Neuronal stem cell (in vitro differentiated cells): ENCODE results near the gene FAM9C.

Source experiments
- DNase-seq: peaks from one replicate; pipeline ENCODE4 v3.0.0-alpha.2; 2013; ENCODE audit warnings: low spot score
- H2AFZ ChIP-seq: one replicate; pipeline ENCODE4 v1.6.1; 2013; ENCODE audit warnings: mild to moderate bottlenecking, low read length, inconsistent platforms
- H2AK5ac ChIP-seq: 2 replicates; pipeline ENCODE4 v1.6.1; 2013; ENCODE audit warnings: low read depth, mild to moderate bottlenecking, inconsistent platforms, low read length, moderate library complexity, mixed read lengths
- H2BK120ac ChIP-seq: 2 replicates; pipeline ENCODE4 v1.6.1; 2013; ENCODE audit warnings: low read depth, mild to moderate bottlenecking, inconsistent platforms, low read length, moderate library complexity, mixed read lengths
- H2BK12ac ChIP-seq: one replicate; pipeline ENCODE4 v1.6.1; 2013; ENCODE audit warnings: low read length, inconsistent platforms
- H2BK15ac ChIP-seq: 2 replicates; pipeline ENCODE4 v1.6.1; 2013; ENCODE audit warnings: mild to moderate bottlenecking, low read length, inconsistent platforms, mixed read lengths
- H2BK5ac ChIP-seq: one replicate; pipeline ENCODE4 v1.6.1; 2013; ENCODE audit warnings: inconsistent platforms, mild to moderate bottlenecking, low read length, moderate library complexity
- H3K14ac ChIP-seq: one replicate; pipeline ENCODE4 v1.6.1; 2013; ENCODE audit warnings: low read length, inconsistent platforms
- H3K18ac ChIP-seq: 2 replicates; pipeline ENCODE4 v1.6.1; 2013; ENCODE audit warnings: low read length, inconsistent platforms
- H3K23ac ChIP-seq: 2 replicates; pipeline ENCODE4 v1.6.1; 2013; ENCODE audit warnings: low read depth, mild to moderate bottlenecking, mixed read lengths, low read length, inconsistent platforms; ENCODE audit not compliant: poor library complexity
- H3K27ac ChIP-seq: replicated peaks from 3 replicates; pipeline ENCODE4 v1.5.1; 2013; ENCODE audit warnings: low read length, inconsistent platforms
- H3K27me3 ChIP-seq, 3 experiments: 2 replicates each; pipeline ENCODE4 v1.6.1; 2013; ENCODE audit warnings: low read length in 3 of 3, mild to moderate bottlenecking in 2 of 3, inconsistent platforms in 1 of 3, low read depth in 1 of 3, mixed read lengths in 1 of 3, moderate library complexity in 1 of 3; ENCODE audit not compliant: control insufficient read depth in 3 of 3, insufficient read depth in 3 of 3
- H3K36me3 ChIP-seq, 2 donors: replicated peaks in 1 of 2; 2 replicates each; pipeline ENCODE4 v1.6.1; 2013; ENCODE audit warnings: low read length in 2 of 2; ENCODE audit not compliant: control insufficient read depth in 2 of 2, insufficient read depth in 2 of 2
- H3K4ac ChIP-seq: 2 replicates; pipeline ENCODE4 v1.6.1; 2013; ENCODE audit warnings: inconsistent platforms, mild to moderate bottlenecking, low read length, moderate library complexity
- H3K4me1 ChIP-seq, 2 donors: 1 replicate in 1 of 2; 2 replicates in 1 of 2; pipeline ENCODE4 v1.6.1; 2013; ENCODE audit warnings: low read length in 2 of 2, low read depth in 1 of 2; ENCODE audit not compliant: control insufficient read depth in 2 of 2, insufficient read depth in 1 of 2
- H3K4me2 ChIP-seq: one replicate; pipeline ENCODE4 v1.6.1; 2013; ENCODE audit warnings: mild to moderate bottlenecking, low read length, inconsistent platforms; ENCODE audit not compliant: insufficient read depth, poor library complexity, severe bottlenecking
- H3K4me3 ChIP-seq, 2 donors: 2 replicates each; pipeline ENCODE4 v1.5.1; 2013; ENCODE audit warnings: low read length in 2 of 2, mild to moderate bottlenecking in 2 of 2, inconsistent platforms in 1 of 2, moderate library complexity in 1 of 2
- H3K79me1 ChIP-seq: one replicate; pipeline ENCODE4 v1.6.1; 2013; ENCODE audit warnings: low read depth, mild to moderate bottlenecking, inconsistent platforms, low read length, moderate library complexity
- H3K9ac ChIP-seq: one replicate; pipeline ENCODE4 v1.6.1; 2013; ENCODE audit warnings: mild to moderate bottlenecking, low read depth, low read length, inconsistent platforms; ENCODE audit not compliant: poor library complexity
- H3K9me3 ChIP-seq, 2 donors: replicated peaks in 1 of 2; 2 replicates each; pipeline versions ENCODE3 to v1.6.1; 2013; ENCODE audit warnings: low read length in 2 of 2, mild to moderate bottlenecking in 2 of 2, inconsistent platforms in 1 of 2, low read depth in 1 of 2, mixed read lengths in 1 of 2, moderate library complexity in 1 of 2; ENCODE audit not compliant: control insufficient read depth in 2 of 2, insufficient read depth in 1 of 2
- H4K8ac ChIP-seq: one replicate; pipeline ENCODE4 v1.6.1; 2013; ENCODE audit warnings: low read depth, mild to moderate bottlenecking, inconsistent platforms, low read length, moderate library complexity
- H4K91ac ChIP-seq: one replicate; pipeline ENCODE4 v1.6.1; 2013; ENCODE audit warnings: low read length, low read depth, mild to moderate bottlenecking, inconsistent platforms; ENCODE audit not compliant: poor library complexity
- WGBS, 2 donors: extraction: QIAGEN DNeasy Blood & Tissue Kit; methylation state at CpG; one replicate each; pipeline ENCODE4 v1.1.7; 2013; ENCODE audit warnings: missing lambda C conversion rate in 2 of 2, mixed read lengths in 1 of 2; ENCODE audit not compliant: insufficient read length in 2 of 2, insufficient replicate concordance in 1 of 2; ENCODE audit errors: extremely low coverage in 2 of 2; 5-methylcytosine and 5-hydroxymethylcytosine counted together

Gene FAM9C

DNA sequence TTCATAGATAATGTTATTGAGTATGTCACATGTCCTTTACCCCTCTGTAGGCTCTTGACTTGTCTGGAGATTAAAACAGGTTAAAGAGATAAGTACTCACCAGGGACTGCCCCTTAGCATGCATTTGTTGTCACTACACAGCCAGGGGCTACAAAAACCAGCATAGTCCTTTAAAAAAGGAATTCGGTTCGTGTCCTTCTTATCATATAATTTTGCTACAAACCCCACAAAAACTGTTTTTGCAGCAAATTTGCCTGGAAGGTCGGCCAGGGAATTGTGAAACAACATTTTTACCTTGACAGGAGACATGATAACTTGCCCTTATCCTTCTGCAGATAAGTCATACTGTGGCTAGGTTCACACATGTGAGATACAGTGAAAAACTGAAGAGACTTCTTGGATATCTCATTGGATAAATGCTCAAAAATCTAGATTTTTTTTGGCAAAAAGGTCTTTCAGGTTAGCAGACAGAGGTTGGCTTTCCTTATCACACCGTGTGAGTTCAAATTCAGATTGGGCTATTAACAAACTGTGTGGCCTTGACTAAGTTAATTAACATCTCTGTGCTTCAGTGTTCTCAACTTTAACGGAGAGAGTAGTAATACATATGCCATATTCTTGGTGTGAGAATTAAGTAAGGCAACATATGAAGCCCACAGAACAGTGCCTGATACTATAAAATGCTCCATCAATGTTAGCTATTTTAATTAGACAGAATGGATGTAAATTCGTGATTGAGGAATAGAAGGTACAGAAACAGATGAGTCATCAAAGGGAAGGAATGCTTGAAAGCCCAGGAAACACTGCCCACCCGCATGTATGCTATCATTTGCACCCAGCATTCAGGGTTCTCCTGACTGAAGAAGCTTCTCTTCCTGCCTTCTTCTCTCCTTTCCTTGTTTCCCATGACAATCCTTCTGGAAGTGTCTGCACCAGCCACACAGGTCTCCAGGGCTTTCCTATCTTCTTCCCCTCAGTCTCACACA, 30.0 kb downstream of the FAM9C start:
- no peak overlapping the region for H4K8ac ChIP-seq
- no peaks in the 10 kb centered on the region for H3K27me3 ChIP-seq
- H2BK15ac ChIP-seq, result no peak overlapping the region
- no peak overlapping the region for H4K91ac ChIP-seq
- no peak overlapping the region for H2BK12ac ChIP-seq
- no peak overlapping the region for H3K23ac ChIP-seq
- H3K9me3 ChIP-seq, result no peaks in the 10 kb centered on the region
- no peaks in the 10 kb centered on the region for H3K36me3 ChIP-seq
- H3K4me2 ChIP-seq, result no peak overlapping the region
- no peak overlapping the region for H2AFZ ChIP-seq
- DNase-seq, result no peak
- peaks cover 0 to 3% of the 10 kb centered on the region in 2 donors for H3K4me1 ChIP-seq
- H2BK120ac ChIP-seq, result no peak overlapping the region
- WGBS, 2 donors, result no CpG with 5 or more reads among the region's 7 CpGs
- H3K14ac ChIP-seq, result no peak overlapping the region
- no peak overlapping the region for H3K4me3 ChIP-seq
- H3K9ac ChIP-seq, result no peak overlapping the region
- H2BK5ac ChIP-seq, result no peak overlapping the region
- H3K18ac ChIP-seq, result no peak overlapping the region
- no peaks in the 10 kb centered on the region for H3K79me1 ChIP-seq
- H2AK5ac ChIP-seq, result no peak overlapping the region
- H3K27ac ChIP-seq, result no peak overlapping the region
- H3K4ac ChIP-seq, result no peak overlapping the region

DNA sequence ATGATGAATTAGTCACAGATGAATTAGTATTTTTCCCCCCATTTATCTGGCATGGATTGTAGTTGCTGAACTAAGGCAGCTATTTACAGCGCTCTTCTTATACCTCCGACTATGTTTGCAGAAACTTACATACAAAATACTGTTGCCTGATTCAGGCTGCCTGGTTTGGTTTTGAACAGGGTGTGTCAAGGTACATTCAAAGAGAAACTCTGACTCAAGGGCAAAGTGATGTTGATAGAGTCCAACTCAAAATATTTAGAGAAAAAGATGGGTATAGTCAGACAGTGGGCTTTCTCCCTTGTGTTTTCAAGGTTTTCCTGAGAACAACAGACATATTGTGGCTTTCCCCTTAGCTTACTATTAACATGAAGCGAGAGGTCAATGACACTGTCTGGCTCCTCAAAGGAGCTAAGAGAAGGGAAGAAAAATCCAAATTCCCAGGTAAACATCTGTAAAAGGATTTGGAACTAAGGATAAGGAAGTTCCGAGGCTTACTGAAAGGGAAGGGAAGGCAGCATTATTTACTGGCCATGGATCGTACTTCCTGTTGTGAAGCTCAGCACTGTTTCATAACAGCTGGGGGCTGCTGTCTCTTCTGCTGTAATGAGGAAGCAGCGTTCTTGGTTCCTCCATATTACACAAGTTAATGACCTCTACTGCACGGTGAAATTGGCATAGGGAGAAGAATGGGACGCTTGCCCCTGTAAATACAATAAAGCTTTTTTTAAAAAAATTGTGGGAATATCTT, 30.9 kb downstream of the FAM9C start:
- Histone ChIP-seq H3K36me3 (no peaks in the 10 kb centered on the region), H2BK120ac (no peak overlapping the region), H3K4me2 (no peak overlapping the region), H3K9ac (no peak overlapping the region), H2AFZ (peak overlapping the region; percentile 79), H3K14ac (no peak overlapping the region), H3K23ac (no peak overlapping the region), H2BK12ac (no peak overlapping the region), H3K4me3 (no peak overlapping the region), H3K9me3 (no peaks in the 10 kb centered on the region), H3K4ac (no peak overlapping the region), H3K27me3 (no peaks in the 10 kb centered on the region), H3K27ac (no peak overlapping the region), H3K4me1 (peaks cover under 1 to 3% of the 10 kb centered on the region in 2 donors), H4K8ac (no peak overlapping the region), H2AK5ac (no peak overlapping the region), H3K18ac (no peak overlapping the region), H4K91ac (no peak overlapping the region), H2BK15ac (no peak overlapping the region), H3K79me1 (no peaks in the 10 kb centered on the region), H2BK5ac (no peak overlapping the region)
- no CpG with 5 or more reads among the region's 8 CpGs for WGBS, 2 donors
- no peak for DNase-seq

DNA sequence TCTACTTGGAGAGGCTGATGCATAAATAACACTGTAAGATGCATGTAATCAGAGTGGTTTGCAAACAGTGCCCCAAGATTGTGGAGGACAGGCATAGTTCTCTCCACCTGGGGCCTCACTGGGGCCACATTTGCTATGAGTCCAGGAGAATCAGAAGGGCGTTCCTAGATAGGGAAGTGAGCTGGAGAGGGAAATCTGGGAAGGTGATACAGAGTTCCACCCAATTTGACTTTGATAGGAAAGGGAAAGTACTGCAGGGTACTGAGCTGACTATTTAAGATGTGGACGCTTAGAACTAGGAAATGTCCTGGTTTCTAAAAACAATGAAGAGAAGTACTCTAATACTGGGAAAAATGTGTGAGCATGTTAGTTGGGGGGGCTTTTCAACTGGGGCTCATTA, 33.9 kb downstream of the FAM9C start:
- Histone ChIP-seq H2BK120ac (no peak overlapping the region), H4K8ac (no peak overlapping the region), H3K14ac (no peak overlapping the region), H3K36me3 (no peaks in the 10 kb centered on the region), H2AFZ (no peak overlapping the region), H3K23ac (no peak overlapping the region), H2BK15ac (no peak overlapping the region), H4K91ac (no peak overlapping the region), H2BK5ac (no peak overlapping the region), H2BK12ac (no peak overlapping the region), H3K9ac (no peak overlapping the region), H3K4me1 (peaks cover 3 to 9% of the 10 kb centered on the region in 2 donors), H3K4ac (no peak overlapping the region), H2AK5ac (no peak overlapping the region), H3K9me3 (no peaks in the 10 kb centered on the region), H3K27me3 (no peaks in the 10 kb centered on the region), H3K4me3 (no peak overlapping the region), H3K27ac (no peak overlapping the region), H3K79me1 (no peaks in the 10 kb centered on the region), H3K4me2 (no peak overlapping the region), H3K18ac (no peak overlapping the region)
- no peak for DNase-seq
- WGBS, 2 donors, result no CpG with 5 or more reads among the region's 2 CpGs

DNA sequence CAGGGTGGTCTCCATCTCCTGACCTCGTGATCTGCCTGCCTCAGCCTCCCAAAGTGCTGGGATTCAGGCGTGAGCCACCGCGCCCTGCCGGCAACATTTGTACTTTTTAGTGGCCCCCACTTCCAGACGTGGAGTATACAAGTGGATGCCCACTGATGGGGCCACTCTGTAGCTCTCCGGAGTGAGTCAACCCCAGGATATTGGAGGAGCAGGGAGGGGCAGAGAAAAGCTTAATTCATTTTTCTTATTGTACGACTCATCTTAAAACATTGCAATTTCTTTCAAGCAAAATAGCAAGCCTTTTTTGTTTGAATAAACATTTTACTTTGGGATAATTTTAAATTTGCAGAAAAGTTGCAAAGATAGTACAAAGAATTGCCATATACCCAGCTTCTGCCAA, 34.6 kb downstream of the FAM9C start:
- no peaks in the 10 kb centered on the region for H3K36me3 ChIP-seq
- H2BK120ac ChIP-seq, result no peak overlapping the region
- no peak overlapping the region for H3K18ac ChIP-seq
- no CpG with 5 or more reads among the region's 8 CpGs for WGBS, 2 donors
- H3K4me2 ChIP-seq, result no peak overlapping the region
- H2AK5ac ChIP-seq, result no peak overlapping the region
- peaks cover 3 to 9% of the 10 kb centered on the region in 2 donors for H3K4me1 ChIP-seq
- no peak overlapping the region for H2AFZ ChIP-seq
- H3K27ac ChIP-seq, result no peak overlapping the region
- no peak overlapping the region for H3K9ac ChIP-seq
- no peak overlapping the region for H3K14ac ChIP-seq
- H2BK15ac ChIP-seq, result no peak overlapping the region
- no peak for DNase-seq
- no peak overlapping the region for H2BK5ac ChIP-seq
- no peak overlapping the region for H3K23ac ChIP-seq
- H3K79me1 ChIP-seq, result no peaks in the 10 kb centered on the region
- no peaks in the 10 kb centered on the region for H3K27me3 ChIP-seq
- H3K9me3 ChIP-seq, result no peaks in the 10 kb centered on the region
- no peak overlapping the region for H3K4me3 ChIP-seq
- H4K8ac ChIP-seq, result no peak overlapping the region
- no peak overlapping the region for H2BK12ac ChIP-seq
- H4K91ac ChIP-seq, result no peak overlapping the region
- H3K4ac ChIP-seq, result no peak overlapping the region
